Esophagus squamous epithelium (tissue), 5 donors: ENCODE data around the gene DELE1. TPM values are rescaled to one million over a fixed set of nuclear protein-coding genes. Genes with fewer than 3 reads are reported as not detected.
"Not testable (repeated sequence)": the region's sequence is repeated elsewhere in the genome, so short reads cannot be mapped to it uniquely, and the experiment has no call there.

Experiments used
- DNase-seq: peaks from one replicate; lab custom pipeline; 2025; lab: John Stamatoyannopoulos, UW
- H3K27ac ChIP-seq, 4 donors: fragments of 200-600 bp; sonication (generic); one replicate each; pipeline ENCODE4 v1.5.1; 2016 to 2019; ENCODE audit warnings: mild to moderate bottlenecking in 1 of 4
- H3K27me3 ChIP-seq, 4 donors: fragments of 200-600 bp; sonication (generic); 1 replicate in 3 of 4; 2 replicates in 1 of 4; pipeline versions ENCODE4 v1.5.1 to v1.6.0; 2017 to 2021; ENCODE audit warnings: antibody characterized with exemption in 1 of 4
- H3K36me3 ChIP-seq, 3 donors: fragments of 200-600 bp; sonication (generic); one replicate each; pipeline ENCODE4 v1.5.1; 2016 to 2019
- H3K4me1 ChIP-seq, 3 donors: fragments of 200-600 bp; sonication (generic); one replicate each; pipeline ENCODE4 v1.5.1; 2017 to 2019
- H3K4me3 ChIP-seq, 4 donors: fragments of 200-600 bp; sonication (generic); 1 replicate in 3 of 4; 2 replicates in 1 of 4; pipeline ENCODE4 v1.5.1; 2016 to 2019; ENCODE audit warnings: mild to moderate bottlenecking in 2 of 4, moderate library complexity in 1 of 4
- H3K9me3 ChIP-seq, 3 donors: fragments of 200-600 bp; sonication (generic); one replicate each; pipeline ENCODE4 v1.5.1; 2016 to 2019
- POLR2A ChIP-seq, 4 donors: fragments of 450-650 bp; IDR thresholded peaks; one replicate each; pipeline ENCODE4 v1.6.1; 2017; ENCODE audit warnings: antibody characterized with exemption in 4 of 4, mild to moderate bottlenecking in 4 of 4, moderate library complexity in 3 of 4
- WGBS, 2 donors: methylation state at CpG; one replicate each; pipeline ENCODE4 v1.1.5; 2018; 5-methylcytosine and 5-hydroxymethylcytosine counted together
- intact Hi-C: fragments of 100-400 bp; cut with DNase I; formaldehyde crosslinking; loops from one replicate; pipeline ENCODE4 v1.15.0; 2022
- total RNA-seq, 4 donors: library from RNA; depleted of rRNA; stranded (reverse); fragments of >200 nt; gene quantifications; one replicate each; pipeline ENCODE4 v1.1.0, GENCODE V29; 2016
- TF ChIP-seq, protein P1 (sequence below), 6 experiments: fragments of 450-650 bp in 4 of 6; fragments of 200-600 bp in 2 of 6; sonication (generic) in 2 of 6; IDR thresholded peaks; one replicate each; pipeline ENCODE4 v1.5.1; 2016 to 2019; ENCODE audit warnings: antibody characterized with exemption in 6 of 6, mild to moderate bottlenecking in 4 of 6, moderate library complexity in 4 of 6
- donor health status: DM: yes; HTN: yes; CAD: no.

Gene DELE1
- total RNA-seq, 4 donors from 2014 or later, result 27.3 to 68.5 (median 37.1) TPM

DNA sequence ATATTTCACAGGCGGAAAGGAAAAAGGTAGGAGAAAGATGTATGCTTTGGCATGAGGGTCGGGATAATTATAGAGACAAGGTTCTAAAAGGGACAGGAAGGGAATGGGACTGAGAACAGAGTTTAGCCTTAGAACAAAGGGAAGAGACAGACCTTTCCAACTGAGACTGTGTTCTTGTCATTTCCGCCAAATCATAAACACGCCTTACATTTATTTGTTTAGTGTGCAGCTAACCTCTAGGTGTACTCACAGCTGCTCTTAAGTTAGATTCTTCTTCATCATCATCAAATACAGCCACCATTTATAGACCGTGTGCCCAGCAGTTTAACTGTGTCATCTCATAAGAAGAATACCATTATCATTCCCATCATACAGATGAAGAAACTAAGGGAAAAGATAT, 5.9 kb upstream of the DELE1 start:
- Histone ChIP-seq H3K27ac (no peak overlapping the region), H3K36me3 (no peaks in the 10 kb centered on the region), H3K4me3 (no peak overlapping the region), H3K27me3 (peaks cover 0 to 21% (median 0%) of the 10 kb centered on the region in 4 donors), H3K4me1 (peaks cover under 1 to 18% (median 9%) of the 10 kb centered on the region in 3 donors), H3K9me3 (no peaks in the 10 kb centered on the region)
- DNase-seq, result no peak
- no peak for TF ChIP-seq POLR2A (IDR thresholded peaks at IDR 0.05)
- TF ChIP-seq, protein P1, sequence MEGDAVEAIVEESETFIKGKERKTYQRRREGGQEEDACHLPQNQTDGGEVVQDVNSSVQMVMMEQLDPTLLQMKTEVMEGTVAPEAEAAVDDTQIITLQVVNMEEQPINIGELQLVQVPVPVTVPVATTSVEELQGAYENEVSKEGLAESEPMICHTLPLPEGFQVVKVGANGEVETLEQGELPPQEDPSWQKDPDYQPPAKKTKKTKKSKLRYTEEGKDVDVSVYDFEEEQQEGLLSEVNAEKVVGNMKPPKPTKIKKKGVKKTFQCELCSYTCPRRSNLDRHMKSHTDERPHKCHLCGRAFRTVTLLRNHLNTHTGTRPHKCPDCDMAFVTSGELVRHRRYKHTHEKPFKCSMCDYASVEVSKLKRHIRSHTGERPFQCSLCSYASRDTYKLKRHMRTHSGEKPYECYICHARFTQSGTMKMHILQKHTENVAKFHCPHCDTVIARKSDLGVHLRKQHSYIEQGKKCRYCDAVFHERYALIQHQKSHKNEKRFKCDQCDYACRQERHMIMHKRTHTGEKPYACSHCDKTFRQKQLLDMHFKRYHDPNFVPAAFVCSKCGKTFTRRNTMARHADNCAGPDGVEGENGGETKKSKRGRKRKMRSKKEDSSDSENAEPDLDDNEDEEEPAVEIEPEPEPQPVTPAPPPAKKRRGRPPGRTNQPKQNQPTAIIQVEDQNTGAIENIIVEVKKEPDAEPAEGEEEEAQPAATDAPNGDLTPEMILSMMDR (IDR thresholded peaks at IDR 0.05), result no peak
- intact Hi-C loops, result no loop called here
- 76 to 78% methylated on average over 5 of the region's 5 CpGs for WGBS, 2 donors

- 85 to 95% methylated on average over 6 to 8 of the region's 8 CpGs for WGBS, 2 donors
- H3K36me3 ChIP-seq, result no peaks in the 10 kb centered on the region
- intact Hi-C loops, result no loop called here
Measured at GRCh38 chr5:141919218-141920119, 4.2 kb upstream of the DELE1 start.

DNA sequence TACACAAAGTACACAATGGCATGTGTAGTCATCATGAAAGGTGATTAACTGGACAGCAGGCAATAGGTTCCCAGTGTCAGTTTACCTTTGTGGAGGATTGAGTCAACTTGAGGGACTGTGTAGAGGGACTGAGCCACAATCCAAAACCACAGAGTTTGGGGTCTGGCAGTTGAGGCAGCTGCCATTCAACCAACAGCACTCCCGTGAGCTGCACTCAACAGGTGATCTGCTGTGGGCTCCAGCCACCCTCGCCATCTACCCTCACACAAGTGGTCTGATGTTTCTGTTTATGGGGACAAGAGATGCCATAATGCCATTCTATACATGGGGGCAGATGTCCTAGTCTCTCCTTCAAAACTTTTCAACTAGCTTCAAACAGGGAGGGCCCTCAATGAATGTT, 2.9 kb upstream of the DELE1 start:
- Histone ChIP-seq H3K4me3 (no peak overlapping the region), H3K27me3 (no peaks in the 10 kb centered on the region), H3K36me3 (peaks cover 5 to 12% (median 8%) of the 10 kb centered on the region in 3 donors), H3K4me1 (peaks cover 5 to 27% (median 13%) of the 10 kb centered on the region in 3 donors), H3K9me3 (no peaks in the 10 kb centered on the region), H3K27ac (no peak overlapping the region)
- TF ChIP-seq, protein P1 (IDR thresholded peaks at IDR 0.05), result no peak
- no peak for TF ChIP-seq POLR2A (IDR thresholded peaks at IDR 0.05)
- 62 to 100% methylated on average over 2 of the region's 2 CpGs for WGBS, 2 donors
- intact Hi-C loops, result no loop called here
- no peak for DNase-seq

More at GRCh38 chr5:141919218-141920119, 4.2 kb upstream of the DELE1 start:
- no peak overlapping the region for H3K27ac ChIP-seq
- no peaks in the 10 kb centered on the region for H3K9me3 ChIP-seq
- no peak for DNase-seq
- H3K4me1 ChIP-seq, result peaks cover 5 to 19% (median 9%) of the 10 kb centered on the region in 3 donors
- peaks cover 0 to 4% (median 0%) of the 10 kb centered on the region in 4 donors for H3K27me3 ChIP-seq
- no peak overlapping the region for H3K4me3 ChIP-seq
- no peak for TF ChIP-seq POLR2A (IDR thresholded peaks at IDR 0.05)
- TF ChIP-seq, protein P1 (IDR thresholded peaks at IDR 0.05), result no peak

DNA sequence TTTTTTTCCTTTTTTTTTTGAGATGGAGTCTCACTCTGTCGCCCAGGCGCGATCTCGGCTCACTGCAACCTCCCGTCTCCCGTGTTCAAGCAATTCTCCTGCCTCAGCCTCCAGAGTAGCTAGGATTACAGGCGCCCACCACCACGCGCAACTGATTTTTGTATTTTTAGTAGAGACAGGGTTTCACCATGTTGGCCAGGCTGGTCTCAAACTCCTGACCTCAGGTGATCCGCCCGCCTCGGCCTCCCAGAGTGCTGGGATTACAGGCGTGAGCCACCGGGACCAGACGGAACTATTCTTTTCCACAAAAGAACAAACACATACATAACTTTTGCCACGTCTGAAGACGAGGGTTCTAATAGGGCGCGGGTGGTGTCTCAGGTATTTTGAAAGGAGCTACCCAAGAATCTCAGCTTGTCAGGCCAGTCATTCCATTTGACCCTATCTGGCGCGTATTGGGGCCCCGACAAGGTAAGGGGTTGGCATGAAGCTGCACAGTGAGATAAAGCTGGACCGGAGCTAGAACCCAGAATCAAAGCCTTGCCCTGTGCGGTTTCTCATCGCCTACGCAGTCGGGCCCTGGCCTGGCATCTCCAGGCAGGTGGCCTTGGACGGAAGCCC, 734 bp upstream of the DELE1 start:
- H3K4me3 ChIP-seq, result peak overlapping the region; percentile 65 to 84 (median 78)
- DNase-seq, H3K27me3 ChIP-seq, intact Hi-C loops, H3K9me3 ChIP-seq: not testable (repeated sequence)
- H3K4me1 ChIP-seq, result peaks cover 5 to 44% (median 16%) of the 10 kb centered on the region in 3 donors
- H3K27ac ChIP-seq, result peak overlapping the region; percentile 97 to 99 (median 98)
- WGBS, 2 donors, result 32 to 63% methylated on average over 13 to 19 of the region's 28 CpGs
- H3K36me3 ChIP-seq, result peaks cover 15 to 34% (median 17%) of the 10 kb centered on the region in 3 donors

GRCh38 chr5:141926434-141926833, 2.8 kb downstream of the DELE1 start:
- H3K36me3 ChIP-seq, result peaks cover 44 to 69% (median 51%) of the 10 kb centered on the region in 3 donors
- 89 to 90% methylated on average over 1 to 2 of the region's 2 CpGs for WGBS, 2 donors
- intact Hi-C loops, result no loop called here
- no peak overlapping the region for H3K4me3 ChIP-seq
- H3K9me3 ChIP-seq, result no peaks in the 10 kb centered on the region
- H3K27ac ChIP-seq, result no peak overlapping the region
- peaks cover 5 to 46% (median 16%) of the 10 kb centered on the region in 3 donors for H3K4me1 ChIP-seq
- TF ChIP-seq, protein P1 (IDR thresholded peaks at IDR 0.05), result no peak
- TF ChIP-seq POLR2A (IDR thresholded peaks at IDR 0.05), result no peak
- no peaks in the 10 kb centered on the region for H3K27me3 ChIP-seq
- no peak for DNase-seq
